OCI-LY7 (cell line): ENCODE results near the gene ZKSCAN1. TPM values are rescaled to one million over a fixed set of nuclear protein-coding genes. Genes with fewer than 3 reads are reported as not detected.

Source experiments
- BruUV-seq: library from RNA; stranded (reverse); fragments of 400-500 nt; replicated peaks from 2 replicates; lab custom pipeline; 2021; lab: Mats Ljungman, UMichigan
- CTCF ChIA-PET: fragments of 300-600 bp; sonication (Branson Sonifier 250); formaldehyde crosslinking; loops from one replicate; lab custom pipeline; 2022; ENCODE audit warnings: antibody characterized with exemption; ENCODE audit not compliant: unreplicated experiment; lab: Charles Lee
- POLR2A ChIA-PET: fragments of 300-600 bp; sonication (Branson Sonifier 250); formaldehyde crosslinking; loops from one replicate; lab custom pipeline; 2022; ENCODE audit warnings: antibody characterized with exemption; lab: Charles Lee
- DNase-seq: peaks from one replicate; pipeline ENCODE4 v3.0.0-alpha.2; 2015; ENCODE audit warnings: low spot score
- H2AFZ ChIP-seq: fragments of 200-600 bp; sonication (generic), shearing (Covaris generic); 2 replicates; pipeline ENCODE4 v1.6.1; 2014; ENCODE audit warnings: mild to moderate bottlenecking, antibody characterized with exemption, low read length, moderate library complexity
- H3K27ac ChIP-seq: fragments of 200-600 bp; sonication (generic); 2 replicates; pipeline ENCODE4 v1.5.1; 2014; ENCODE audit warnings: mixed run types, low read depth, mild to moderate bottlenecking, moderate library complexity, low read length, inconsistent platforms; ENCODE audit not compliant: poor library complexity, severe bottlenecking
- H3K36me3 ChIP-seq: fragments of 200-600 bp; sonication (generic); 2 replicates; pipeline ENCODE4 v1.6.1; 2014; ENCODE audit warnings: mild to moderate bottlenecking, antibody characterized with exemption, low read length, moderate library complexity, mixed read lengths; ENCODE audit not compliant: insufficient read depth
- H3K4me1 ChIP-seq: fragments of 200-600 bp; sonication (generic); 2 replicates; pipeline ENCODE4 v1.5.1; 2014; ENCODE audit warnings: mild to moderate bottlenecking, low read length; ENCODE audit not compliant: insufficient read depth, poor library complexity, severe bottlenecking
- H3K4me2 ChIP-seq: fragments of 200-600 bp; sonication (generic); 2 replicates; pipeline ENCODE4 v1.6.1; 2014; ENCODE audit warnings: mild to moderate bottlenecking, low read length
- H3K4me3 ChIP-seq: fragments of 200-600 bp; sonication (generic); 2 replicates; pipeline ENCODE4 v1.5.1; 2014; ENCODE audit warnings: mild to moderate bottlenecking, low read depth, low read length; ENCODE audit not compliant: poor library complexity, severe bottlenecking
- H3K79me2 ChIP-seq: fragments of 200-600 bp; sonication (generic); 2 replicates; pipeline ENCODE4 v1.6.1; 2016; ENCODE audit warnings: low read depth, mild to moderate bottlenecking, low read length, moderate library complexity, mixed read lengths; ENCODE audit not compliant: insufficient read depth
- H3K9me2 ChIP-seq: fragments of 200-600 bp; sonication (generic); 2 replicates; pipeline ENCODE4 v1.6.1; 2016; ENCODE audit warnings: mild to moderate bottlenecking, low read length, mixed read lengths; ENCODE audit not compliant: insufficient read depth
- H3K9me3 ChIP-seq: fragments of 200-600 bp; sonication (generic); 2 replicates; pipeline ENCODE4 v1.6.1; 2014; ENCODE audit warnings: mild to moderate bottlenecking, mixed run types, low read length, mixed read lengths
- H4K20me1 ChIP-seq: fragments of 200-600 bp; sonication (generic); 2 replicates; pipeline ENCODE4 v1.6.1; 2014; ENCODE audit warnings: mild to moderate bottlenecking, antibody characterized with exemption, low read length, moderate library complexity, mixed read lengths; ENCODE audit not compliant: insufficient read depth
- EZH2phosphoT487 ChIP-seq: fragments of 200-600 bp; sonication (generic); IDR thresholded peaks from 2 replicates; pipeline ENCODE4 v1.6.1; 2018; ENCODE audit warnings: low read depth, borderline replicate concordance, mild to moderate bottlenecking, mixed run types, antibody characterized with exemption, low read length, moderate library complexity, mixed read lengths
- intact Hi-C: fragments of 100-400 bp; cut with micrococcal nuclease; formaldehyde crosslinking; loops from one replicate; pipeline ENCODE4 v1.10.0; 2022; ENCODE audit not compliant: unreplicated experiment
- total RNA-seq, 2 experiments: library from RNA; depleted of rRNA in 1 of 2; stranded (reverse); fragments of >200 nt in 1 of 2; shearing (Covaris generic) in 1 of 2; gene quantifications; 2 replicates each; pipeline ENCODE4 v1.2.3, GENCODE V29; 2014 to 2022
- TF ChIP-seq, protein P1 (sequence below): fragments of 200-600 bp; sonication (generic); conservative IDR thresholded peaks from 2 replicates; pipeline ENCODE4 v1.5.1; 2014; ENCODE audit warnings: mild to moderate bottlenecking, antibody characterized with exemption, low read length, moderate library complexity, mixed read lengths

ZKSCAN1 gene
- total RNA-seq, 2 experiments from 2014 or later, result 20.2 to 48.1 TPM

DNA sequence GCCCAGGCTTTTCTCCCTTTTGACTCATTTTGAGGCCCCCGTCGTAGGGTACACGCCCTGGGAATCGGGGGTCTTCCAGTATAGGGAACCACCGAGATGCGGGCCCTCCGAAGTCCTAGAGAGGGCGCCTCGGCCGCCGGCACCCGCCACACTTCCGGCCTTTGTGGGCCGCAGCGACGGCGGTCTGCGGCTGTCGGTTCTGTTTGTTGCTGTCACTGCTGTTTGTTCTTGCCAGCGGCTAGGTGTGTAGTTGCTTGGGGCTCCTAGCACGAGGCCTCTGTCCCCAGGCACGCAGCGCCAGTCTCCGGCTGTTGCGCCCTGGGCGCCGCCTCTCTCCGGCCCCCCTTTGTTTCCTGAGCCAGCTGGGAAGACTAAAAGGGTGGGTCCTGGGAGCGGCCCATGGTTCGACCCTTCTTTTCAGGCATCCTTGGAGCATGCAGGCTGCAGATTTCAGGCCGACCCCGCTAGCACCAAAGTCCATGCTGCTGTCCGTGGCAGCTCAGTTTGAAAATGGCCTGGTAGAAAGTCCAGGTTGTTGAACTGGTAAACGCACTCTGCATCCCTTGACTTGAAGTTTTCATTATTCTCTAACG lies 17.8 kb upstream of the ZKSCAN1 start:
- H3K9me3 ChIP-seq, result no peaks in the 10 kb centered on the region
- H3K79me2 ChIP-seq, result no peaks in the 10 kb centered on the region
- H3K9me2 ChIP-seq, result no peaks in the 10 kb centered on the region
- ChIA-PET CTCF (no interaction called here), POLR2A (no interaction called here)
- no peak for TF ChIP-seq EZH2phosphoT487
- TF ChIP-seq, protein P1, sequence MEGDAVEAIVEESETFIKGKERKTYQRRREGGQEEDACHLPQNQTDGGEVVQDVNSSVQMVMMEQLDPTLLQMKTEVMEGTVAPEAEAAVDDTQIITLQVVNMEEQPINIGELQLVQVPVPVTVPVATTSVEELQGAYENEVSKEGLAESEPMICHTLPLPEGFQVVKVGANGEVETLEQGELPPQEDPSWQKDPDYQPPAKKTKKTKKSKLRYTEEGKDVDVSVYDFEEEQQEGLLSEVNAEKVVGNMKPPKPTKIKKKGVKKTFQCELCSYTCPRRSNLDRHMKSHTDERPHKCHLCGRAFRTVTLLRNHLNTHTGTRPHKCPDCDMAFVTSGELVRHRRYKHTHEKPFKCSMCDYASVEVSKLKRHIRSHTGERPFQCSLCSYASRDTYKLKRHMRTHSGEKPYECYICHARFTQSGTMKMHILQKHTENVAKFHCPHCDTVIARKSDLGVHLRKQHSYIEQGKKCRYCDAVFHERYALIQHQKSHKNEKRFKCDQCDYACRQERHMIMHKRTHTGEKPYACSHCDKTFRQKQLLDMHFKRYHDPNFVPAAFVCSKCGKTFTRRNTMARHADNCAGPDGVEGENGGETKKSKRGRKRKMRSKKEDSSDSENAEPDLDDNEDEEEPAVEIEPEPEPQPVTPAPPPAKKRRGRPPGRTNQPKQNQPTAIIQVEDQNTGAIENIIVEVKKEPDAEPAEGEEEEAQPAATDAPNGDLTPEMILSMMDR, result no peak
- DNase-seq, result no peak
- intact Hi-C loops, result no loop called here
- no peaks in the 10 kb centered on the region for H3K4me1 ChIP-seq
- no peak overlapping the region for H2AFZ ChIP-seq
- BruUV-seq, result no TSS peak
- H3K4me2 ChIP-seq, result peak overlapping the region; percentile 34; the same call in 1 of the 2 replicates
- no peaks in the 10 kb centered on the region for H4K20me1 ChIP-seq
- no peak overlapping the region for H3K27ac ChIP-seq
- no peak overlapping the region for H3K4me3 ChIP-seq
- H3K36me3 ChIP-seq, result no peaks in the 10 kb centered on the region

DNA sequence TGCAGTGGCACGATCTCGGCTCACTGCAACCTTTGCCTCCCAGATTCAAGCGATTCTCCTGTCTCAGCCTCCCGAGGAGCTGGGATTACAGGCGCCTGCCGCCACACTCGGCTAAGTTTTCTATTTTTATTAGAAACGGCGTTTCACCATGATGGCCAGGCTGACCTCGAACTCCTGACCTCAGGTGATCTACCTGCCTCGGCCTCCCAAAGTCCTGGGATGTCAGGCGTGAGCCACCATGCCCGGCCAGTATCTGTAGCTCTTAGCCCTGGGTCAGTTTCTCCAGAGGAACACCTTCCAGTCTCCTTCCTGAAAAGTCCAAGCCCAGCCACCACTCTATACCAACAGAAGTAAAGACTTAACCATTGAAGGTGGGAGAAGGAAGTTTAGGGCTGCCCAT lies 15.2 kb upstream of the ZKSCAN1 start:
- Histone ChIP-seq H3K4me3 (no peak overlapping the region), H4K20me1 (no peaks in the 10 kb centered on the region), H3K36me3 (no peaks in the 10 kb centered on the region), H3K79me2 (no peaks in the 10 kb centered on the region), H3K9me2 (no peaks in the 10 kb centered on the region), H2AFZ (no peak overlapping the region), H3K9me3 (no peaks in the 10 kb centered on the region), H3K4me2 (no peak overlapping the region), H3K27ac (no peak overlapping the region), H3K4me1 (no peaks in the 10 kb centered on the region)
- BruUV-seq, result no TSS peak
- TF ChIP-seq, protein P1, result no peak
- no peak for TF ChIP-seq EZH2phosphoT487
- intact Hi-C loops, result no loop called here
- DNase-seq, result no peak
- POLR2A ChIA-PET, result interaction anchor here (0.8 to 1.0 kb wide), 2 partner anchors 11 to 80 kb away, joined by 3 to 4 read pairs; no protein-coding TSS in a partner anchor
- CTCF ChIA-PET, result no interaction called here
